SK-N-SH treated with all-trans-retinoic acid at 6 μM for 48 hours (cell line): ENCODE results near the gene SLITRK6.

ENCODE experiments used
- ATAC-seq: fragments of 200-7000 bp; cut with Tn5 transposase; 3 replicates; pipeline ENCODE4 v1.9.1; 2020; ENCODE audit warnings: mild to moderate bottlenecking, moderate library complexity
- ARNTL ChIP-seq: fragments of 450-650 bp; formaldehyde crosslinking; IDR thresholded peaks from 2 replicates; pipeline ENCODE4 v1.5.0; 2020; ENCODE audit warnings: low read depth, mild to moderate bottlenecking, moderate library complexity, borderline replicate concordance
- BACH2 ChIP-seq: fragments of 250-450 bp; sonication (Bioruptor Pico); IDR thresholded peaks from 2 replicates; pipeline ENCODE4 v1.9.0; 2021; ENCODE audit warnings: mild to moderate bottlenecking, borderline replicate concordance
- CSDC2 ChIP-seq: fragments of 250-450 bp; sonication (Bioruptor Pico); IDR thresholded peaks from 2 replicates; pipeline ENCODE4 v1.5.0; 2020; ENCODE audit warnings: mild to moderate bottlenecking, moderate library complexity
- ESRRG ChIP-seq: fragments of 250-450 bp; sonication (Bioruptor Pico); IDR thresholded peaks from 2 replicates; pipeline ENCODE4 v1.6.1; 2021; ENCODE audit warnings: mild to moderate bottlenecking
- GLIS3 ChIP-seq: fragments of 250-450 bp; sonication (Bioruptor Pico); IDR thresholded peaks from 2 replicates; pipeline ENCODE4 v1.5.0; 2020; ENCODE audit warnings: mild to moderate bottlenecking, moderate library complexity
- ISL1 ChIP-seq: fragments of 250-450 bp; sonication (Bioruptor Pico); IDR thresholded peaks from 2 replicates; pipeline ENCODE4 v2.1.2; 2022; ENCODE audit warnings: mild to moderate bottlenecking, moderate library complexity
- OSR1 ChIP-seq: fragments of 250-450 bp; sonication (Bioruptor Pico); IDR thresholded peaks from 2 replicates; pipeline ENCODE4 v1.8.0; 2022; ENCODE audit warnings: moderate library complexity, mild to moderate bottlenecking, inconsistent platforms
- PPARA ChIP-seq: fragments of 250-450 bp; sonication (Bioruptor Pico); IDR thresholded peaks from 2 replicates; pipeline ENCODE4 v1.5.0; 2020; ENCODE audit warnings: mild to moderate bottlenecking, borderline replicate concordance
- RARB ChIP-seq: fragments of 250-450 bp; sonication (Bioruptor Pico); IDR thresholded peaks from 2 replicates; pipeline ENCODE4 v1.8.0; 2021; ENCODE audit warnings: mild to moderate bottlenecking, moderate library complexity
- SNAI2 ChIP-seq: fragments of 250-450 bp; sonication (Bioruptor Pico); IDR thresholded peaks from 2 replicates; pipeline ENCODE4 v1.5.0; 2020; ENCODE audit warnings: mild to moderate bottlenecking, moderate library complexity
- TCF4 ChIP-seq: fragments of 250-450 bp; sonication (Bioruptor Pico); IDR thresholded peaks from 2 replicates; pipeline ENCODE4 v1.8.0; 2021; ENCODE audit warnings: mild to moderate bottlenecking, moderate library complexity, borderline replicate concordance
- TOX ChIP-seq: fragments of 250-450 bp; sonication (Bioruptor Pico); IDR thresholded peaks from 2 replicates; pipeline ENCODE4 v1.8.0; 2021; ENCODE audit warnings: mild to moderate bottlenecking, moderate library complexity, borderline replicate concordance
- ZC3H10 ChIP-seq: fragments of 250-450 bp; sonication (Bioruptor Pico); IDR thresholded peaks from 2 replicates; pipeline ENCODE4 v1.5.1; 2021; ENCODE audit warnings: mild to moderate bottlenecking, moderate library complexity
- ZFP3 ChIP-seq: fragments of 250-450 bp; sonication (Bioruptor Pico); IDR thresholded peaks from 2 replicates; pipeline ENCODE4 v1.5.0; 2020; ENCODE audit warnings: mild to moderate bottlenecking, moderate library complexity
- ZFP30 ChIP-seq: fragments of 450-650 bp; formaldehyde crosslinking; IDR thresholded peaks from 2 replicates; pipeline ENCODE4 v1.5.0; 2022; ENCODE audit warnings: mild to moderate bottlenecking, moderate library complexity
- ZNF565 ChIP-seq: fragments of 450-650 bp; formaldehyde crosslinking; conservative IDR thresholded peaks from 2 replicates; pipeline ENCODE4 v1.5.0; 2020; ENCODE audit warnings: low read depth, mild to moderate bottlenecking, moderate library complexity
- ZNF70 ChIP-seq: fragments of 450-650 bp; formaldehyde crosslinking; IDR thresholded peaks from 2 replicates; pipeline ENCODE4 v1.5.0; 2020; ENCODE audit warnings: mild to moderate bottlenecking, moderate library complexity
- ZNF8 ChIP-seq: fragments of 450-650 bp; formaldehyde crosslinking; IDR thresholded peaks from 2 replicates; pipeline ENCODE4 v1.5.0; 2020; ENCODE audit warnings: mild to moderate bottlenecking, moderate library complexity
- TF ChIP-seq, protein P1 (sequence below): fragments of 250-450 bp; sonication (Bioruptor Pico); IDR thresholded peaks from 2 replicates; pipeline ENCODE4 v1.5.1; 2021; ENCODE audit warnings: mild to moderate bottlenecking, moderate library complexity
- TF ChIP-seq, protein P2 (sequence below): fragments of 250-450 bp; sonication (Bioruptor Pico); IDR thresholded peaks from 2 replicates; pipeline ENCODE4 v1.5.0; 2020; ENCODE audit warnings: mild to moderate bottlenecking, moderate library complexity
- TF ChIP-seq, protein P3 (sequence below): fragments of 250-450 bp; sonication (Bioruptor Pico); IDR thresholded peaks from 2 replicates; pipeline ENCODE4 v1.5.1; 2020; ENCODE audit warnings: low read depth, mild to moderate bottlenecking, moderate library complexity

The SLITRK6 gene

DNA sequence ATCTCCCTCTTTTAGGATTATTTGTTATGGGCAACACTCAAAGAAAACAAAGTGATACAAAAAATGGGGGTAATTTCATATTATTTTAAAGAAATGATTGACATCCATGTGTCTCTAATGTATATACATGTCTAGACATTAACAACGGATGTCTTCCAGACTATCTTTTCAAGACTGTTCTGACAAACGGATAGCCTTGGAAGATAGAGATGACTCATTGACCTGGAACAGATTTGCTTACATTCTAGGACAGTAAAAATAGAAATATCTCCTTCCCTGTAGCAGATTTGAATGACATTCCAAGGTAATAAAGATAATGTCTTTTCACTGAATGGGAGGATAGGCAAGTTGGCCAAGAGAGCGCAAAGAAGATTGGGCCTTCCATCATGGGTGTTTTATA is 26.2 kb upstream of the SLITRK6 start:
- no peak for TF ChIP-seq ZNF70
- TF ChIP-seq ISL1 (CRISPR knock-in tag) = 0 out of 2 replicates have a peak, but pooled peaks have one; percentile 14
- TF ChIP-seq, all 23 proteins: peak for 1
- peak; percentile 71 for ATAC-seq

DNA sequence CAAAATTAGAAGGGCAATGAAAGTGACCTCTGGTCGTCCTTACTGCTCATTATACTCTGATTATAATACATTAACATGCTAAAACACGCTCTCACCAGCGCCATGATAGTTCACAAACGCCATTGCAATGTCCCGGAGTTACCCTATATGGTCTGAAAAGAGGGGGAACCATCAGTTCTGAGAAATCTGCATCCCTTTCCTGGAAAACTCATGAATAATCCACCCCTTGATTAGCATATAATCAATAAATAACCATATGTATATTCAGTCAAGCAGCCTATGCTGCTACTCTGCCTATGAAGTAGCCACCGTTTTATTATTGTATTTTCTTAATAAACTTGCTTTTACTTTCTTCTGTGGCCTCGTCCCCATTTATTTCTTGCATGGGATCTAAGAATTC is 24.6 kb upstream of the SLITRK6 start:
- no peak for ATAC-seq
- no peak for TF ChIP-seq RARB (CRISPR knock-in tag)
- TF ChIP-seq BACH2 (CRISPR knock-in tag) = no peak
- TF ChIP-seq OSR1 (CRISPR knock-in tag) = no peak
- no peak for TF ChIP-seq TOX (CRISPR knock-in tag)

DNA sequence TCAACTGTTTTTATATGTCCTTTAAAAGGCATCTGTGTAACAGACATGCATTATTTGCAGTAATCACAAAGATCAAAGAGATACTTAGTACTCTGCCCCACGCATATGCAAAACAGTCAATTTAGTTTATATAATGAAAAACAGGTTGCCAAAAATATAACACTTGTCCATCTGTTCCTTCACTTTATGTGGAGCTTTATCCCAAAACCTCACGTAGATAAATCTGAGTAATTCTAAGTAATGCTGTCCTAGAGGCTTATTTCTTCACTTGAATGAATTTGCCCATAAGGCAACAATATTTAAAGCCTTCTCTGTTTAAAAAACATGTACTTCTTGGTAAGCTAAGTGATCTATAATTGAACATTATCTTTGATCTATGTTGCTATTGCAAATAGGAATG is 20.3 kb upstream of the SLITRK6 start:
- TF ChIP-seq, protein P1, sequence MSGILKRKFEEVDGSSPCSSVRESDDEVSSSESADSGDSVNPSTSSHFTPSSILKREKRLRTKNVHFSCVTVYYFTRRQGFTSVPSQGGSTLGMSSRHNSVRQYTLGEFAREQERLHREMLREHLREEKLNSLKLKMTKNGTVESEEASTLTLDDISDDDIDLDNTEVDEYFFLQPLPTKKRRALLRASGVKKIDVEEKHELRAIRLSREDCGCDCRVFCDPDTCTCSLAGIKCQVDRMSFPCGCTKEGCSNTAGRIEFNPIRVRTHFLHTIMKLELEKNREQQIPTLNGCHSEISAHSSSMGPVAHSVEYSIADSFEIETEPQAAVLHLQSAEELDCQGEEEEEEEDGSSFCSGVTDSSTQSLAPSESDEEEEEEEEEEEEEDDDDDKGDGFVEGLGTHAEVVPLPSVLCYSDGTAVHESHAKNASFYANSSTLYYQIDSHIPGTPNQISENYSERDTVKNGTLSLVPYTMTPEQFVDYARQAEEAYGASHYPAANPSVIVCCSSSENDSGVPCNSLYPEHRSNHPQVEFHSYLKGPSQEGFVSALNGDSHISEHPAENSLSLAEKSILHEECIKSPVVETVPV (CRISPR knock-in tag) = 0 out of 2 replicates have a peak, but pooled peaks have one; percentile 40
- TF ChIP-seq ARNTL (CRISPR knock-in tag) (no peak), PPARA (CRISPR knock-in tag) (no peak), ZC3H10 (CRISPR knock-in tag) (no peak), SNAI2 (CRISPR knock-in tag) (no peak), ZNF70 (no peak), TCF4 (CRISPR knock-in tag) (peak; percentile 99), OSR1 (CRISPR knock-in tag) (no peak), ESRRG (no peak), RARB (CRISPR knock-in tag) (no peak), GLIS3 (CRISPR knock-in tag) (no peak), ZNF8 (no peak), ZFP3 (no peak), ZFP30 (CRISPR knock-in tag) (no peak)
- TF ChIP-seq, protein P2, sequence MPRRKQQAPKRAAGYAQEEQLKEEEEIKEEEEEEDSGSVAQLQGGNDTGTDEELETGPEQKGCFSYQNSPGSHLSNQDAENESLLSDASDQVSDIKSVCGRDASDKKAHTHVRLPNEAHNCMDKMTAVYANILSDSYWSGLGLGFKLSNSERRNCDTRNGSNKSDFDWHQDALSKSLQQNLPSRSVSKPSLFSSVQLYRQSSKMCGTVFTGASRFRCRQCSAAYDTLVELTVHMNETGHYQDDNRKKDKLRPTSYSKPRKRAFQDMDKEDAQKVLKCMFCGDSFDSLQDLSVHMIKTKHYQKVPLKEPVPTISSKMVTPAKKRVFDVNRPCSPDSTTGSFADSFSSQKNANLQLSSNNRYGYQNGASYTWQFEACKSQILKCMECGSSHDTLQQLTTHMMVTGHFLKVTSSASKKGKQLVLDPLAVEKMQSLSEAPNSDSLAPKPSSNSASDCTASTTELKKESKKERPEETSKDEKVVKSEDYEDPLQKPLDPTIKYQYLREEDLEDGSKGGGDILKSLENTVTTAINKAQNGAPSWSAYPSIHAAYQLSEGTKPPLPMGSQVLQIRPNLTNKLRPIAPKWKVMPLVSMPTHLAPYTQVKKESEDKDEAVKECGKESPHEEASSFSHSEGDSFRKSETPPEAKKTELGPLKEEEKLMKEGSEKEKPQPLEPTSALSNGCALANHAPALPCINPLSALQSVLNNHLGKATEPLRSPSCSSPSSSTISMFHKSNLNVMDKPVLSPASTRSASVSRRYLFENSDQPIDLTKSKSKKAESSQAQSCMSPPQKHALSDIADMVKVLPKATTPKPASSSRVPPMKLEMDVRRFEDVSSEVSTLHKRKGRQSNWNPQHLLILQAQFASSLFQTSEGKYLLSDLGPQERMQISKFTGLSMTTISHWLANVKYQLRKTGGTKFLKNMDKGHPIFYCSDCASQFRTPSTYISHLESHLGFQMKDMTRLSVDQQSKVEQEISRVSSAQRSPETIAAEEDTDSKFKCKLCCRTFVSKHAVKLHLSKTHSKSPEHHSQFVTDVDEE (CRISPR knock-in tag) = peak; percentile 84; the same call in 1 of the 2 replicates
- TF ChIP-seq, protein P3, sequence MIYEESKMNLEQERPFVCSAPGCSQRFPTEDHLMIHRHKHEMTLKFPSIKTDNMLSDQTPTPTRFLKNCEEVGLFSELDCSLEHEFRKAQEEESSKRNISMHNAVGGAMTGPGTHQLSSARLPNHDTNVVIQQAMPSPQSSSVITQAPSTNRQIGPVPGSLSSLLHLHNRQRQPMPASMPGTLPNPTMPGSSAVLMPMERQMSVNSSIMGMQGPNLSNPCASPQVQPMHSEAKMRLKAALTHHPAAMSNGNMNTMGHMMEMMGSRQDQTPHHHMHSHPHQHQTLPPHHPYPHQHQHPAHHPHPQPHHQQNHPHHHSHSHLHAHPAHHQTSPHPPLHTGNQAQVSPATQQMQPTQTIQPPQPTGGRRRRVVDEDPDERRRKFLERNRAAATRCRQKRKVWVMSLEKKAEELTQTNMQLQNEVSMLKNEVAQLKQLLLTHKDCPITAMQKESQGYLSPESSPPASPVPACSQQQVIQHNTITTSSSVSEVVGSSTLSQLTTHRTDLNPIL (CRISPR knock-in tag) = no peak
- TF ChIP-seq, all 23 proteins: peak for 3
- no peak for ATAC-seq

DNA sequence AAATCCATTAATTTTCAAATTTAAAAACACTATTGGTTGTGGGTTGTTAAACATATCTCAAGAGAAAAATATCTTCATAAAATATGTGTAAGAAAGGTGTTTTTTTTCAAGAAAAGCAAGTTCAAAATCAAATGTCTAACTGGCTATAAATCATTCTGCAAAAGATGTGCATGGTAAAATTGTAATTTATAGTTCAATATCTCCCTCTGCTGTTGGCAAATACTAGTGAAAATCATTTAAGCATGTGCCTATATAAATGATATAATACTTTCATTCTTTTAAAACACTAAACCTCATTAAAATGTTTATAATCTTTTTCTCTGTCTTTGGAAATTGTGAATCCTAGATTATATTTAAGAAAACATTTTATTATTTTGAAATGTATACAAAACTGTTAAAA is 17.2 kb upstream of the SLITRK6 start:
- TF ChIP-seq ARNTL (CRISPR knock-in tag) (no peak), ZC3H10 (CRISPR knock-in tag) (no peak), PPARA (CRISPR knock-in tag) (no peak), SNAI2 (CRISPR knock-in tag) (no peak), TCF4 (CRISPR knock-in tag) (no peak), ZNF8 (no peak), RARB (CRISPR knock-in tag) (no peak), OSR1 (CRISPR knock-in tag) (no peak), ISL1 (CRISPR knock-in tag) (no peak), ZNF565 (no peak), CSDC2 (CRISPR knock-in tag) (no peak), ESRRG (no peak), ZNF70 (no peak), ZFP30 (CRISPR knock-in tag) (no peak), TOX (CRISPR knock-in tag) (no peak), BACH2 (CRISPR knock-in tag) (no peak), ZFP3 (no peak)
- TF ChIP-seq, protein P3 (CRISPR knock-in tag) = no peak
- TF ChIP-seq, protein P1 (CRISPR knock-in tag) = no peak
- no peak for ATAC-seq
